ENCODE data around the gene PADI4. TPM values are rescaled to one million over a fixed set of nuclear protein-coding genes. Genes with fewer than 3 reads are reported as not detected.

PADI4 gene
- total and polyA plus RNA-seq, 4 donors, result 0.32 to 6.1 (median 0.90) TPM

DNA sequence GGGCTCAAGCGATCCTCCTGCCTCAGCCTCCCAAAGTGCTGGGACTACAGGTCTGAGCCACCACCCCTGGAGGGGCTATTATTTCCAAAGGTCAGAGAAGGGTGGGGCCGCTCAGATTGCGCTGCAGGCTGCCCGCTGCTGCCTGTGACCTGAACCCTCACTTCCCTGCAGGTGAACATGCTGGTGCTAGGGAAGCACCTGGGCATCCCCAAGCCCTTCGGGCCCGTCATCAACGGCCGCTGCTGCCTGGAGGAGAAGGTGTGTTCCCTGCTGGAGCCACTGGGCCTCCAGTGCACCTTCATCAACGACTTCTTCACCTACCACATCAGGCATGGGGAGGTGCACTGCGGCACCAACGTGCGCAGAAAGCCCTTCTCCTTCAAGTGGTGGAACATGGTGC, 55.4 kb downstream of the PADI4 start:
- peaks cover 0 to 2% (median 0%) of the 10 kb centered on the region in 4 donors for H3K27me3 ChIP-seq (ENCODE audit: control insufficient read depth in 4 of 4, insufficient read depth in 4 of 4, low read length in 3 of 4)
- H3K9me3 ChIP-seq (ENCODE audit: control insufficient read depth in 4 of 4, low read length in 3 of 4), result no peaks in the 10 kb centered on the region

DNA sequence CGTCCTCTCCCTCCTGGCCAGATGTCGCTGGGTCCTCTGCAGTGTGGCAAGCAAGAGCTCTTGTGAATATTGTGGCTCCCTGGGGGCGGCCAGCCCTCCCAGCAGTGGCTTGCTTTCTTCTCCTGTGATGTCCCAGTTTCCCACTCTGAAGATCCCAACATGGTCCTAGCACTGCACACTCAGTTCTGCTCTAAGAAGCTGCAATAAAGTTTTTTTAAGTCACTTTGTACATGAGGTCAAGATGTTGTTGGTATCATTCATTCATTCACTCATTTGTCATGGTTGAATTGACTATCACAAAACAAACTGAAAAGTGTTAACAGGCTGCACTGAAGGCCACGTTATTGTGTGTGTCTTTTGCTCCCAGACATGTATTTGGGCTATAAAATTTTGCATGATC, 55.8 kb downstream of the PADI4 start:
- 76% methylated on average over 4 of the region's 4 CpGs for WGBS
- DNase-seq (ENCODE audit: low spot score), result no peak
- Histone ChIP-seq H3K27ac (ENCODE audit: low read depth in 1 of 2, low read length in 2 of 2) (no peak overlapping the region), H3K36me3 (ENCODE audit: control insufficient read depth in 4 of 4, insufficient read depth in 3 of 4, low read depth in 1 of 4, low read length in 3 of 4) (no peaks in the 10 kb centered on the region), H3K9me3 (ENCODE audit: control insufficient read depth in 4 of 4, low read length in 3 of 4) (no peaks in the 10 kb centered on the region), H3K4me1 (ENCODE audit: control insufficient read depth in 4 of 4, insufficient read depth in 4 of 4, low read length in 3 of 4) (no peaks in the 10 kb centered on the region), H3K9ac (ENCODE audit: low read depth in 1 of 2, low read length in 2 of 2) (no peak overlapping the region), H3K27me3 (ENCODE audit: control insufficient read depth in 4 of 4, insufficient read depth in 4 of 4, low read length in 3 of 4) (peaks cover 0 to 2% (median 0%) of the 10 kb centered on the region in 4 donors), H3K4me3 (ENCODE audit: low read depth in 1 of 3, low read length in 3 of 3) (no peak overlapping the region)
- TF ChIP-seq RXRA (IDR thresholded peaks at IDR 0.05) (no peak), FOXA1 (IDR thresholded peaks at IDR 0.05) (no peak), NR2F2 (IDR thresholded peaks at IDR 0.05) (no peak), HNF4A (conservative IDR thresholded peaks at IDR 0.05) (no peak), YY1 (IDR thresholded peaks at IDR 0.05) (no peak), SP1 (IDR thresholded peaks at IDR 0.05) (no peak), JUND (IDR thresholded peaks at IDR 0.05) (no peak), TAF1 (conservative IDR thresholded peaks at IDR 0.05) (no peak), FOXA2 (IDR thresholded peaks at IDR 0.05) (no peak), RAD21 (IDR thresholded peaks at IDR 0.05) (no peak), HNF4G (IDR thresholded peaks at IDR 0.05) (no peak), EGR1 (IDR thresholded peaks at IDR 0.05; ENCODE audit: low read depth in 2 of 2) (no peak), GABPA (IDR thresholded peaks at IDR 0.05 in 1 of 2, conservative IDR thresholded peaks at IDR 0.05 in 1 of 2) (no peak)
- TF ChIP-seq, protein P1, sequence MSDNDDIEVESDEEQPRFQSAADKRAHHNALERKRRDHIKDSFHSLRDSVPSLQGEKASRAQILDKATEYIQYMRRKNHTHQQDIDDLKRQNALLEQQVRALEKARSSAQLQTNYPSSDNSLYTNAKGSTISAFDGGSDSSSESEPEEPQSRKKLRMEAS (IDR thresholded peaks at IDR 0.05), result no peak
- TF ChIP-seq, protein P2, sequence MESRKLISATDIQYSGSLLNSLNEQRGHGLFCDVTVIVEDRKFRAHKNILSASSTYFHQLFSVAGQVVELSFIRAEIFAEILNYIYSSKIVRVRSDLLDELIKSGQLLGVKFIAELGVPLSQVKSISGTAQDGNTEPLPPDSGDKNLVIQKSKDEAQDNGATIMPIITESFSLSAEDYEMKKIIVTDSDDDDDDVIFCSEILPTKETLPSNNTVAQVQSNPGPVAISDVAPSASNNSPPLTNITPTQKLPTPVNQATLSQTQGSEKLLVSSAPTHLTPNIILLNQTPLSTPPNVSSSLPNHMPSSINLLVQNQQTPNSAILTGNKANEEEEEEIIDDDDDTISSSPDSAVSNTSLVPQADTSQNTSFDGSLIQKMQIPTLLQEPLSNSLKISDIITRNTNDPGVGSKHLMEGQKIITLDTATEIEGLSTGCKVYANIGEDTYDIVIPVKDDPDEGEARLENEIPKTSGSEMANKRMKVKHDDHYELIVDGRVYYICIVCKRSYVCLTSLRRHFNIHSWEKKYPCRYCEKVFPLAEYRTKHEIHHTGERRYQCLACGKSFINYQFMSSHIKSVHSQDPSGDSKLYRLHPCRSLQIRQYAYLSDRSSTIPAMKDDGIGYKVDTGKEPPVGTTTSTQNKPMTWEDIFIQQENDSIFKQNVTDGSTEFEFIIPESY (IDR thresholded peaks at IDR 0.05), result no peak
- TF ChIP-seq, protein P3, sequence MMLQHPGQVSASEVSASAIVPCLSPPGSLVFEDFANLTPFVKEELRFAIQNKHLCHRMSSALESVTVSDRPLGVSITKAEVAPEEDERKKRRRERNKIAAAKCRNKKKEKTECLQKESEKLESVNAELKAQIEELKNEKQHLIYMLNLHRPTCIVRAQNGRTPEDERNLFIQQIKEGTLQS (IDR thresholded peaks at IDR 0.05), result no peak
- TF ChIP-seq, protein P4, sequence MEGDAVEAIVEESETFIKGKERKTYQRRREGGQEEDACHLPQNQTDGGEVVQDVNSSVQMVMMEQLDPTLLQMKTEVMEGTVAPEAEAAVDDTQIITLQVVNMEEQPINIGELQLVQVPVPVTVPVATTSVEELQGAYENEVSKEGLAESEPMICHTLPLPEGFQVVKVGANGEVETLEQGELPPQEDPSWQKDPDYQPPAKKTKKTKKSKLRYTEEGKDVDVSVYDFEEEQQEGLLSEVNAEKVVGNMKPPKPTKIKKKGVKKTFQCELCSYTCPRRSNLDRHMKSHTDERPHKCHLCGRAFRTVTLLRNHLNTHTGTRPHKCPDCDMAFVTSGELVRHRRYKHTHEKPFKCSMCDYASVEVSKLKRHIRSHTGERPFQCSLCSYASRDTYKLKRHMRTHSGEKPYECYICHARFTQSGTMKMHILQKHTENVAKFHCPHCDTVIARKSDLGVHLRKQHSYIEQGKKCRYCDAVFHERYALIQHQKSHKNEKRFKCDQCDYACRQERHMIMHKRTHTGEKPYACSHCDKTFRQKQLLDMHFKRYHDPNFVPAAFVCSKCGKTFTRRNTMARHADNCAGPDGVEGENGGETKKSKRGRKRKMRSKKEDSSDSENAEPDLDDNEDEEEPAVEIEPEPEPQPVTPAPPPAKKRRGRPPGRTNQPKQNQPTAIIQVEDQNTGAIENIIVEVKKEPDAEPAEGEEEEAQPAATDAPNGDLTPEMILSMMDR (IDR thresholded peaks at IDR 0.05; ENCODE audit: low read depth, low read length, missing input control), result no peak
- TF ChIP-seq, protein P5, sequence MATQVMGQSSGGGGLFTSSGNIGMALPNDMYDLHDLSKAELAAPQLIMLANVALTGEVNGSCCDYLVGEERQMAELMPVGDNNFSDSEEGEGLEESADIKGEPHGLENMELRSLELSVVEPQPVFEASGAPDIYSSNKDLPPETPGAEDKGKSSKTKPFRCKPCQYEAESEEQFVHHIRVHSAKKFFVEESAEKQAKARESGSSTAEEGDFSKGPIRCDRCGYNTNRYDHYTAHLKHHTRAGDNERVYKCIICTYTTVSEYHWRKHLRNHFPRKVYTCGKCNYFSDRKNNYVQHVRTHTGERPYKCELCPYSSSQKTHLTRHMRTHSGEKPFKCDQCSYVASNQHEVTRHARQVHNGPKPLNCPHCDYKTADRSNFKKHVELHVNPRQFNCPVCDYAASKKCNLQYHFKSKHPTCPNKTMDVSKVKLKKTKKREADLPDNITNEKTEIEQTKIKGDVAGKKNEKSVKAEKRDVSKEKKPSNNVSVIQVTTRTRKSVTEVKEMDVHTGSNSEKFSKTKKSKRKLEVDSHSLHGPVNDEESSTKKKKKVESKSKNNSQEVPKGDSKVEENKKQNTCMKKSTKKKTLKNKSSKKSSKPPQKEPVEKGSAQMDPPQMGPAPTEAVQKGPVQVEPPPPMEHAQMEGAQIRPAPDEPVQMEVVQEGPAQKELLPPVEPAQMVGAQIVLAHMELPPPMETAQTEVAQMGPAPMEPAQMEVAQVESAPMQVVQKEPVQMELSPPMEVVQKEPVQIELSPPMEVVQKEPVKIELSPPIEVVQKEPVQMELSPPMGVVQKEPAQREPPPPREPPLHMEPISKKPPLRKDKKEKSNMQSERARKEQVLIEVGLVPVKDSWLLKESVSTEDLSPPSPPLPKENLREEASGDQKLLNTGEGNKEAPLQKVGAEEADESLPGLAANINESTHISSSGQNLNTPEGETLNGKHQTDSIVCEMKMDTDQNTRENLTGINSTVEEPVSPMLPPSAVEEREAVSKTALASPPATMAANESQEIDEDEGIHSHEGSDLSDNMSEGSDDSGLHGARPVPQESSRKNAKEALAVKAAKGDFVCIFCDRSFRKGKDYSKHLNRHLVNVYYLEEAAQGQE (IDR thresholded peaks at IDR 0.05), result no peak

More for the DNA sequence above, 55.4 kb downstream of the PADI4 start:
- H3K9ac ChIP-seq (ENCODE audit: low read depth in 1 of 2, low read length in 2 of 2), result no peak overlapping the region
- 83% methylated on average over 12 of the region's 12 CpGs for WGBS
- TF ChIP-seq, protein P3 (IDR thresholded peaks at IDR 0.05), result no peak
- TF ChIP-seq, protein P2 (IDR thresholded peaks at IDR 0.05), result no peak
- no peak overlapping the region for H3K27ac ChIP-seq (ENCODE audit: low read depth in 1 of 2, low read length in 2 of 2)
- no peak overlapping the region for H3K4me3 ChIP-seq (ENCODE audit: low read depth in 1 of 3, low read length in 3 of 3)
- H3K4me1 ChIP-seq (ENCODE audit: control insufficient read depth in 4 of 4, insufficient read depth in 4 of 4, low read length in 3 of 4), result no peaks in the 10 kb centered on the region
- H3K36me3 ChIP-seq (ENCODE audit: control insufficient read depth in 4 of 4, insufficient read depth in 3 of 4, low read depth in 1 of 4, low read length in 3 of 4), result no peaks in the 10 kb centered on the region
- no peak for DNase-seq (ENCODE audit: low spot score)
